GM12878 (cell line): Measurements from ENCODE around the gene ZBTB7B. TPM values are rescaled to one million over a fixed set of nuclear protein-coding genes. Genes with fewer than 3 reads are reported as not detected.

ENCODE experiments used
- ATAC-seq: fragments of 200-7000 bp; cut with Tn5 transposase; 3 replicates; pipeline ENCODE4 v1.9.1; 2020; ENCODE audit warnings: mild to moderate bottlenecking, moderate library complexity
- BruUV-seq: library from RNA; stranded (reverse); fragments of 400-500 nt; replicated peaks from 2 replicates; lab custom pipeline; 2021; lab: Mats Ljungman, UMichigan
- CTCF ChIA-PET: fragments of 300-600 bp; sonication (Branson Sonifier 250); formaldehyde crosslinking; extraction: SDS; loops from one replicate; lab custom pipeline; 2021; ENCODE audit warnings: inconsistent platforms; lab: Yijun Ruan, JAX
- POLR2A ChIA-PET: fragments of 350-600 bp; formaldehyde crosslinking; extraction: SDS; loops from one replicate; lab custom pipeline; 2021; ENCODE audit warnings: inconsistent platforms; lab: Charles Lee
- RAD21 ChIA-PET: fragments of 300-600 bp; sonication (Branson Sonifier 250); formaldehyde crosslinking; loops from one replicate; lab custom pipeline; 2023; ENCODE audit warnings: antibody characterized with exemption; ENCODE audit not compliant: unreplicated experiment; lab: Charles Lee
- SMC1A ChIA-PET: fragments of 300-600 bp; sonication (Branson Sonifier 250); formaldehyde crosslinking; loops from one replicate; lab custom pipeline; 2023; ENCODE audit not compliant: unreplicated experiment, uncharacterized antibody; lab: Charles Lee
- DNase-seq: peaks from one replicate; pipeline ENCODE4 v3.0.0-alpha.2; 2011; ENCODE audit warnings: low read depth, low spot score
- FAIRE-seq: peaks from 3 replicates; lab custom pipeline; 2011; peaks lifted over from hg19 to GRCh38; lab: Jason Lieb, UNC
- H2AFZ ChIP-seq: 2 replicates; pipeline ENCODE4 v1.6.0; 2011; ENCODE audit warnings: low read depth, low read length, control low read depth; ENCODE audit not compliant: control insufficient read depth
- H3K27ac ChIP-seq: 2 replicates; pipeline ENCODE4 v1.5.1; 2011; ENCODE audit warnings: control low read depth; ENCODE audit not compliant: control insufficient read depth, insufficient read depth
- H3K27me3 ChIP-seq, 2 experiments: replicated peaks in 1 of 2; 2 replicates each; pipeline versions ENCODE4 v1.6.0 to v1.6.1; 2011; ENCODE audit warnings: low read length in 1 of 2; ENCODE audit not compliant: control insufficient read depth in 2 of 2, insufficient read depth in 2 of 2
- H3K36me3 ChIP-seq, 2 experiments: 2 replicates each; pipeline ENCODE4 v1.5.1; 2011; ENCODE audit warnings: low read length in 1 of 2; ENCODE audit not compliant: control insufficient read depth in 2 of 2, insufficient read depth in 2 of 2
- H3K4me1 ChIP-seq: 2 replicates; pipeline ENCODE4 v1.6.1; 2011; ENCODE audit warnings: mild to moderate bottlenecking, low read length, moderate library complexity, mixed read lengths; ENCODE audit not compliant: control insufficient read depth, insufficient read depth
- H3K4me2 ChIP-seq: 2 replicates; pipeline ENCODE4 v1.6.0; 2011; ENCODE audit warnings: control low read depth; ENCODE audit not compliant: control insufficient read depth, insufficient read depth
- H3K4me3 ChIP-seq: fragments of 200-600 bp; sonication (generic); 2 replicates; pipeline ENCODE4 v1.5.1; 2016
- H3K79me2 ChIP-seq: 2 replicates; pipeline ENCODE4 v1.6.0; 2011; ENCODE audit warnings: low read length; ENCODE audit not compliant: control insufficient read depth, insufficient read depth
- H3K9ac ChIP-seq: 2 replicates; pipeline ENCODE4 v1.8.0; 2011; ENCODE audit warnings: low read length, control low read depth, mixed read lengths; ENCODE audit not compliant: control insufficient read depth, insufficient read depth
- H3K9me3 ChIP-seq: replicated peaks from 3 replicates; pipeline ENCODE4 v1.5.1; 2011; ENCODE audit warnings: mild to moderate bottlenecking, low read length; ENCODE audit not compliant: control insufficient read depth, insufficient read depth
- H4K20me1 ChIP-seq: 2 replicates; pipeline ENCODE4 v1.6.0; 2011; ENCODE audit not compliant: control insufficient read depth, insufficient read depth
- BACH1 ChIP-seq: fragments of 450-650 bp; IDR thresholded peaks from 2 replicates; pipeline ENCODE4 v1.6.1; 2017; ENCODE audit warnings: mild to moderate bottlenecking, borderline replicate concordance
- BHLHE40 ChIP-seq, 2 experiments: fragments of 450-650 bp in 1 of 2; IDR thresholded peaks; 2 replicates each; pipeline ENCODE4 v1.6.1; 2011 to 2017; ENCODE audit warnings: low read depth in 2 of 2, borderline replicate concordance in 1 of 2, improper control_type of control experiment in 1 of 2, low read length in 1 of 2, mild to moderate bottlenecking in 1 of 2
- CBX3 ChIP-seq: fragments of 200-600 bp; sonication (generic); IDR thresholded peaks from 2 replicates; pipeline ENCODE4 v1.6.1; 2016; ENCODE audit warnings: low read depth, borderline replicate concordance
- E4F1 ChIP-seq: fragments of 450-650 bp; IDR thresholded peaks from 2 replicates; pipeline ENCODE4 v1.6.1; 2018; ENCODE audit warnings: borderline replicate concordance, mild to moderate bottlenecking; ENCODE audit not compliant: partially characterized antibody
- EZH2 ChIP-seq: IDR thresholded peaks from 2 replicates; pipeline ENCODE4 v1.6.1; 2012; ENCODE audit warnings: low read depth, mild to moderate bottlenecking, control low read depth, inconsistent platforms, low read length, borderline replicate concordance; ENCODE audit not compliant: control insufficient read depth
- MEF2A ChIP-seq: IDR thresholded peaks from 2 replicates; pipeline ENCODE4 v1.6.1; 2011; ENCODE audit warnings: low read depth, mild to moderate bottlenecking, low read length, moderate library complexity; ENCODE audit not compliant: insufficient read depth
- MTA3 ChIP-seq: IDR thresholded peaks from 2 replicates; pipeline ENCODE4 v1.6.1; 2012; ENCODE audit warnings: low read length, inconsistent platforms, borderline replicate concordance
- MYB ChIP-seq: fragments of 150-350 bp; IDR thresholded peaks from 2 replicates; pipeline ENCODE4 v1.6.1; 2014; ENCODE audit warnings: mild to moderate bottlenecking, low read depth, low read length, borderline replicate concordance
- NKRF ChIP-seq: fragments of 450-650 bp; conservative IDR thresholded peaks from 2 replicates; pipeline ENCODE4 v1.6.1; 2017; ENCODE audit warnings: mild to moderate bottlenecking, moderate library complexity
- NRF1 ChIP-seq: conservative IDR thresholded peaks from 2 replicates; pipeline ENCODE4 v1.6.1; 2011; ENCODE audit warnings: mild to moderate bottlenecking, low read depth, low read length, improper control_type of control experiment
- POLR2A ChIP-seq: IDR thresholded peaks from 2 replicates; pipeline ENCODE4 v1.6.1; 2011; ENCODE audit warnings: low read depth, mild to moderate bottlenecking, low read length
- SMARCA5 ChIP-seq: fragments of 450-650 bp; IDR thresholded peaks from 2 replicates; pipeline ENCODE4 v1.6.1; 2017; ENCODE audit warnings: mild to moderate bottlenecking
- SRF ChIP-seq, 2 experiments: IDR thresholded peaks; 2 replicates each; pipeline ENCODE4 v1.6.1; 2011; ENCODE audit warnings: low read depth in 2 of 2, low read length in 2 of 2, mild to moderate bottlenecking in 1 of 2, moderate library complexity in 1 of 2
- TCF3 ChIP-seq: IDR thresholded peaks from 2 replicates; pipeline ENCODE4 v1.6.1; 2012; ENCODE audit warnings: low read depth, mild to moderate bottlenecking, low read length, borderline replicate concordance; ENCODE audit not compliant: insufficient read depth
- YY1 ChIP-seq: IDR thresholded peaks from 2 replicates; pipeline ENCODE4 v1.6.1; 2011; ENCODE audit warnings: low read depth, mild to moderate bottlenecking, low read length
- ZNF622 ChIP-seq: fragments of 450-650 bp; IDR thresholded peaks from 2 replicates; pipeline ENCODE4 v1.6.1; 2017; ENCODE audit warnings: mild to moderate bottlenecking, inconsistent platforms
- WGBS: methylation state at CpG from one replicate; pipeline ENCODE4 v1.1.6; 2016; ENCODE audit warnings: low lambda C conversion rate; ENCODE audit not compliant: insufficient replicate concordance, insufficient coverage; ENCODE audit errors: missing lambda C conversion rate; 5-methylcytosine and 5-hydroxymethylcytosine counted together
- in situ Hi-C: fragments of 300-500 bp; cut with MboI; formaldehyde crosslinking; loops from 9 replicates; pipeline ENCODE4 v1.14.3; 2018; ENCODE audit warnings: mixed read lengths
- intact Hi-C: fragments of 100-400 bp; cut with micrococcal nuclease; formaldehyde crosslinking; loops from one replicate; pipeline ENCODE4 v1.14.2; 2022; ENCODE audit not compliant: unreplicated experiment
- polyA plus RNA-seq, 11 experiments: library from polyadenylated mRNA; depleted of rRNA in 4 of 11; unstranded in 6 of 11; stranded (reverse) in 5 of 11; fragments of >200 nt; fragmentation: Nextera tagmentation in 4 of 11; fragmentation: Illumina TruSeq in 1 of 11; extraction: Ambion mirVana in 4 of 11; extraction: Trizol in 1 of 11; gene quantifications; 1 replicate in 1 of 11; 2 replicates in 10 of 11; pipeline versions ENCODE4 v1.2.1 to v1.2.3, GENCODE V29; 2011 to 2016; ENCODE audit warnings: inconsistent platforms in 2 of 11, missing spikeins in 2 of 11, low read depth in 1 of 11
- total RNA-seq, 4 experiments: library from RNA; depleted of rRNA in 3 of 4; stranded (reverse); fragments of >200 nt in 3 of 4; fragmentation: Illumina TruSeq in 1 of 4; extraction: Trizol in 1 of 4; gene quantifications; 2 replicates each; pipeline versions ENCODE4 v1.2.1 to v1.2.3, GENCODE V29; 2013 to 2021
- TF ChIP-seq, protein P1 (sequence below): fragments of 450-650 bp; IDR thresholded peaks from 2 replicates; pipeline ENCODE4 v1.6.1; 2017; ENCODE audit warnings: low read depth, mild to moderate bottlenecking, moderate library complexity

ZBTB7B gene
- total and polyA plus RNA-seq, 10 of the 15 experiments (the other 5 are each of a cell fraction or from before 2014, with no cell fraction given): 0.11 to 44.9 (median 11.3) TPM

DNA sequence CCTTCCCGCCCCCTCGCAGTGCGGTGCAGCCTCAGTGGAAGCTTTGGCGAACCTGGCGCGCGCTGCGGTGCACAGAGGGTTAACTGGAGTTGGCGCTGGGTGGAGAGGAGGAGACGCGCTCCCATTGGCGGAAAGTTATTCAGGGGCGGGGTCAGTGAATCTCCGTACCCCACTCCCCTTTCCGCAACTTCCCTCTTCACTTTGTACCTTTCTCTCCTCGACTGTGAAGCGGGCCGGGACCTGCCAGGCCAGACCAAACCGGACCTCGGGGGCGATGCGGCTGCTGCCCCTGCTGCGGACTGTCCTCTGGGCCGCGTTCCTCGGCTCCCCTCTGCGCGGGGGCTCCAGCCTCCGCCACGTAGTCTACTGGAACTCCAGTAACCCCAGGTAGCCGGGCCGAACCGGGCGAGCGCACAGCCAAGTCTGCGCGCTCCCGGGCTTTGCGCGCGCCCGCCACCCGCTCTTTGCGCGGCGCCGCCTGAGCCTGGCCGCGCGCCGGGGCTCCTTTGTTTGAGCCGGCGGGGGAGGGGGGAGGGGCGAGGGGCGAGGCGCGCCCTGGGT, 61.0 kb downstream of the ZBTB7B start, which contains the start of gene EFNA4:
TSS of gene EFNA4 (plus strand) at position 191 of the 561 bp plus-strand sequence. CDS start at position 275, 84 bp downstream.
- no TSS peak for BruUV-seq
- CTCF ChIA-PET: interaction anchor here (0.9 to 15.5 kb wide), 10 partner anchors 9 to 504 kb away, joined by 3 to 195 read pairs (median 6); partner anchors contain the start of genes EFNA3 and FLAD1
- peak within 1 kb of the TSS; percentile 80 for H2AFZ ChIP-seq
- H3K79me2 ChIP-seq: no peaks in the 10 kb centered on the region
- SMC1A ChIA-PET: interaction anchor here (1.2 to 1.7 kb wide), 4 partner anchors 9 to 394 kb away, joined by 4 to 8 read pairs (median 4); no protein-coding TSS in a partner anchor
- RAD21 ChIA-PET: interaction anchor here (1.0 to 4.7 kb wide), 9 partner anchors 11 to 504 kb away, joined by 3 to 63 read pairs (median 4); partner anchors contain the start of gene EFNA3
- no peak for DNase-seq
- H3K4me1 ChIP-seq: peaks cover 16% of the 10 kb centered on the region
- intact Hi-C loops (loop anchor here (1.0 to 5.0 kb wide), 4 partner anchors 21 to 396 kb away; partner anchors contain the start of genes CKS1B and SHC1), in situ Hi-C loops (loop anchor here (5.0 kb wide), 1 partner anchor 501 kb away; no protein-coding TSS in a partner anchor)
- POLR2A ChIA-PET: interaction anchor here (0.6 to 1.5 kb wide), 5 partner anchors 16 to 125 kb away, joined by 3 to 8 read pairs (median 5); no protein-coding TSS in a partner anchor
- H3K9me3 ChIP-seq: no peaks in the 10 kb centered on the region
- peak within 1 kb of the TSS; percentile 84 for H3K9ac ChIP-seq
- no peaks in the 10 kb centered on the region for H3K27me3 ChIP-seq
- peak; percentile 90 for ATAC-seq
- H3K36me3 ChIP-seq: no peaks in the 10 kb centered on the region; a peak in 2 of 4 replicates
- H4K20me1 ChIP-seq: no peaks in the 10 kb centered on the region
- H3K27ac ChIP-seq: peak within 1 kb of the TSS; percentile 51
- peak; percentile 98 for FAIRE-seq
- H3K4me3 ChIP-seq: peak within 1 kb of the TSS; percentile 95
- under 1% methylated on average over 42 of the region's 57 CpGs for WGBS
- H3K4me2 ChIP-seq: peak within 1 kb of the TSS; percentile 96
- TF ChIP-seq MTA3 (no peak), POLR2A (peak; percentile 85), YY1 (no peak), SRF (IDR thresholded peaks at IDR 0.05; ENCODE audit: low read depth in 2 of 2, low read length in 2 of 2) (no peak), MEF2A (no peak), NKRF (peak; percentile 80), E4F1 (no peak), CBX3 (no peak), TCF3 (no peak), BHLHE40 (IDR thresholded peaks at IDR 0.05; ENCODE audit: borderline replicate concordance in 1 of 2, low read depth in 2 of 2, low read length in 1 of 2) (0 out of 4 replicates have a peak, but pooled peaks of 1 of the 2 experiments have one; percentile 5), ZNF622 (no peak), BACH1 (no peak), EZH2 (no peak), MYB (no peak), SMARCA5 (peak; percentile 74; the same call in 1 of the 2 replicates), NRF1 (no peak)
- TF ChIP-seq, protein P1, sequence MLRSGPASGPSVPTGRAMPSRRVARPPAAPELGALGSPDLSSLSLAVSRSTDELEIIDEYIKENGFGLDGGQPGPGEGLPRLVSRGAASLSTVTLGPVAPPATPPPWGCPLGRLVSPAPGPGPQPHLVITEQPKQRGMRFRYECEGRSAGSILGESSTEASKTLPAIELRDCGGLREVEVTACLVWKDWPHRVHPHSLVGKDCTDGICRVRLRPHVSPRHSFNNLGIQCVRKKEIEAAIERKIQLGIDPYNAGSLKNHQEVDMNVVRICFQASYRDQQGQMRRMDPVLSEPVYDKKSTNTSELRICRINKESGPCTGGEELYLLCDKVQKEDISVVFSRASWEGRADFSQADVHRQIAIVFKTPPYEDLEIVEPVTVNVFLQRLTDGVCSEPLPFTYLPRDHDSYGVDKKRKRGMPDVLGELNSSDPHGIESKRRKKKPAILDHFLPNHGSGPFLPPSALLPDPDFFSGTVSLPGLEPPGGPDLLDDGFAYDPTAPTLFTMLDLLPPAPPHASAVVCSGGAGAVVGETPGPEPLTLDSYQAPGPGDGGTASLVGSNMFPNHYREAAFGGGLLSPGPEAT: peak; percentile 57
